ENCODE measurements around the gene SREK1. TPM values are rescaled to one million over a fixed set of nuclear protein-coding genes. Genes with fewer than 3 reads are reported as not detected.

SREK1 gene
- total RNA-seq, 4 donors from 2014 or later = 63.0 to 118 (median 102) TPM

- DNase-seq (ENCODE audit: low spot score in 2 of 2) = no peak
- TF ChIP-seq EP300 (IDR thresholded peaks at IDR 0.05) (no peak), POLR2A (IDR thresholded peaks at IDR 0.05) (no peak), CTCF (IDR thresholded peaks at IDR 0.05) (no peak)
- Histone ChIP-seq H3K27me3 (no peaks in the 10 kb centered on the region), H3K4me1 (no peaks in the 10 kb centered on the region), H3K27ac (no peak overlapping the region), H3K9me3 (no peaks in the 10 kb centered on the region), H3K36me3 (peaks cover 0 to 80% (median 8%) of the 10 kb centered on the region in 3 donors), H3K4me3 (no peak overlapping the region)
- WGBS, 2 donors = 91 to 92% methylated on average over 3 of the region's 3 CpGs
These were observed 36.4 kb downstream of the SREK1 start for GRCh38 chr5:66180282-66181155.

DNA sequence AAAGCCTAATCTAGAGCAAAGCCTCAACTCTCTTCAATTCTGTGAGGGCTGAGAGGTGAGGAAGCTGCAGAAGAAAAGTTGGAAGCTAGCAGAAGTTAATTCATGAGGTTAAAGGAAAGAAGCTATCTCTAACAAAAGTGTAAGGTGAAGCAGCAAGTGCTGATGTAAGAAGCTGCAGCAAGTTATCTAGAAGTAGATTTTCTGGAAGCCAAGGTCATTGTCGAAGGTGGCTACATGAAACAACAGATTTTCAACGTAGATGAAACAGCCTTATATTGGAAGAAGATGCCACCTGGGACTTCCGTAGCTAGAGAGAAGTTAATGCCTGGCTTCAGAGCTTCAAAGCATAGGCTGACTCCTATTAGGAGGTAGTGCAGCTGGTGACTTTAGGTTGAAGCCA, 42.0 kb downstream of the SREK1 start:
- Histone ChIP-seq H3K9me3 (no peaks in the 10 kb centered on the region), H3K27me3 (no peaks in the 10 kb centered on the region), H3K36me3 (peaks cover 0 to 33% (median 0%) of the 10 kb centered on the region in 3 donors), H3K27ac (no peak overlapping the region), H3K4me3 (no peak overlapping the region), H3K4me1 (no peaks in the 10 kb centered on the region)
- 83 to 84% methylated on average over 3 of the region's 3 CpGs for WGBS, 2 donors
- TF ChIP-seq CTCF (IDR thresholded peaks at IDR 0.05) (no peak), EP300 (IDR thresholded peaks at IDR 0.05) (no peak), POLR2A (IDR thresholded peaks at IDR 0.05) (no peak)
- no peak for DNase-seq (ENCODE audit: low spot score in 2 of 2)

- H3K4me1 ChIP-seq = no peaks in the 10 kb centered on the region
- H3K27me3 ChIP-seq = no peaks in the 10 kb centered on the region
- H3K36me3 ChIP-seq = peaks cover 0 to 9% (median 0%) of the 10 kb centered on the region in 3 donors
- no peak overlapping the region for H3K4me3 ChIP-seq
- no peak overlapping the region for H3K27ac ChIP-seq
- H3K9me3 ChIP-seq = no peaks in the 10 kb centered on the region
- TF ChIP-seq EP300 (IDR thresholded peaks at IDR 0.05) = no peak
- TF ChIP-seq POLR2A (IDR thresholded peaks at IDR 0.05) = no peak
- no peak for TF ChIP-seq CTCF (IDR thresholded peaks at IDR 0.05)
- no peak for DNase-seq (ENCODE audit: low spot score in 2 of 2)
These were observed 49.3 kb downstream of the SREK1 start for GRCh38 chr5:66193419-66193818.

GRCh38 chr5:66197764-66198405, 53.8 kb downstream of the SREK1 start:
- TF ChIP-seq POLR2A (IDR thresholded peaks at IDR 0.05) = no peak
- no peak for TF ChIP-seq EP300 (IDR thresholded peaks at IDR 0.05)
- TF ChIP-seq CTCF (IDR thresholded peaks at IDR 0.05) = no peak
- DNase-seq (ENCODE audit: low spot score in 2 of 2) = no peak
- 74 to 79% methylated on average over 4 of the region's 4 CpGs for WGBS, 2 donors
- peaks cover 0 to 15% (median 0%) of the 10 kb centered on the region in 3 donors for H3K36me3 ChIP-seq
- no peak overlapping the region for H3K4me3 ChIP-seq
- no peaks in the 10 kb centered on the region for H3K4me1 ChIP-seq
- no peak overlapping the region for H3K27ac ChIP-seq
- no peaks in the 10 kb centered on the region for H3K27me3 ChIP-seq
- no peaks in the 10 kb centered on the region for H3K9me3 ChIP-seq

GRCh38 chr5:66198837-66199236, 54.7 kb downstream of the SREK1 start:
- WGBS, 2 donors = 82 to 88% methylated on average over 1 of the region's 1 CpG
- H3K27ac ChIP-seq = no peak overlapping the region
- H3K27me3 ChIP-seq = no peaks in the 10 kb centered on the region
- DNase-seq (ENCODE audit: low spot score in 2 of 2) = no peak
- peaks cover 0 to 15% (median 0%) of the 10 kb centered on the region in 3 donors for H3K36me3 ChIP-seq
- no peaks in the 10 kb centered on the region for H3K9me3 ChIP-seq
- TF ChIP-seq POLR2A (IDR thresholded peaks at IDR 0.05) = no peak
- no peak for TF ChIP-seq EP300 (IDR thresholded peaks at IDR 0.05)
- TF ChIP-seq CTCF (IDR thresholded peaks at IDR 0.05) = no peak
- H3K4me3 ChIP-seq = no peak overlapping the region
- H3K4me1 ChIP-seq = no peaks in the 10 kb centered on the region

All from tibial nerve (tissue), 4 donors.